D721Med (cell line): ENCODE results near the gene TTC29.

Experiments used
- DNase-seq: peaks from one replicate; pipeline ENCODE4 v3.0.0; 2011; ENCODE audit warnings: low spot score; ENCODE audit not compliant: insufficient read length
- FAIRE-seq: peaks from 2 replicates; lab custom pipeline; 2011; peaks lifted over from hg19 to GRCh38; lab: Jason Lieb, UNC
- CTCF ChIP-seq: IDR thresholded peaks from 2 replicates; pipeline ENCODE4 v1.5.1; 2012; ENCODE audit warnings: mild to moderate bottlenecking, control low read depth; ENCODE audit not compliant: insufficient read depth; ENCODE audit errors: missing control alignments

TTC29 gene

DNA sequence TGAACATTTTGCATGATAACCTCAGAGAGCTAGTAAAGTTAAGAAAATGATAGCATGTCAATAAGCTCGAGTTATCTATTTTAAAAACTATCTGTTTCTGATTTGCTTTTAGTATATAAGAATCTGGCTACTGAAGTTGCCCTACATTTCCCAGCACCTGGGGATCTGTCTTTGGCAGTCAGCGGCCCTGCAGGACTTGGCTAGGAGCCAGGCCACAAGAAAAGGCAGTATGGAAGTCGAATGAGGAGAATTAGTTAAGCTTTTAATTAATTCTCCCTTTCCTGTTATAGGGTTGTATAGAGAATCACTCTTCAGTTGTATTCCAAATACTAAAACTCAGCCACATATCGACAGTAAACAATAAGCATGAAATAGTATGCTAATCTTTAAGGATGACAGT, 284.3 kb downstream of the TTC29 start:
- TF ChIP-seq CTCF: no peak
- no peak for DNase-seq
- FAIRE-seq: no peak
